HepG2 (cell line): ENCODE measurements around the gene TTLL8. TPM values are rescaled to one million over a fixed set of nuclear protein-coding genes. Genes with fewer than 3 reads are reported as not detected.

ENCODE experiments used
- ATAC-seq: fragments of 200-7000 bp; cut with Tn5 transposase; 3 replicates; pipeline ENCODE4 v1.9.1; 2020; ENCODE audit warnings: mild to moderate bottlenecking, moderate library complexity
- BruUV-seq: library from RNA; stranded (reverse); fragments of 400-500 nt; replicated peaks from 2 replicates; lab custom pipeline; 2021; lab: Mats Ljungman, UMichigan
- CTCF ChIA-PET: fragments of 300-600 bp; formaldehyde crosslinking; extraction: SDS; loops from one replicate; lab custom pipeline; 2021; ENCODE audit warnings: low total read pairs, inconsistent platforms, low intra/inter-chr PET ratio; lab: Yijun Ruan, JAX
- POLR2A ChIA-PET: fragments of 350-600 bp; sonication (Branson Sonifier 250); formaldehyde crosslinking; loops from one replicate; lab custom pipeline; 2020; ENCODE audit warnings: antibody characterized with exemption, inconsistent platforms; lab: Yijun Ruan, JAX
- DNase-seq: peaks from one replicate; pipeline ENCODE4 v3.0.0-alpha.2; 2015; ENCODE audit warnings: low spot score
- FAIRE-seq: peaks from 3 replicates; lab custom pipeline; 2011; peaks lifted over from hg19 to GRCh38; lab: Jason Lieb, UNC
- H2AFZ ChIP-seq: one replicate; pipeline ENCODE4 v1.6.1; 2011; ENCODE audit warnings: low read length, inconsistent platforms
- H3K27ac ChIP-seq: fragments of 300-600 bp; 3 replicates; pipeline ENCODE4 v1.8.0; 2011; ENCODE audit warnings: mixed run types, mild to moderate bottlenecking, mixed read lengths, low read length, inconsistent platforms; ENCODE audit not compliant: insufficient read depth; ENCODE audit errors: extremely low read length
- H3K27me3 ChIP-seq, 2 experiments: fragments of 200-600 bp in 1 of 2; 2 replicates in 1 of 2; 3 replicates in 1 of 2; pipeline versions ENCODE4 v1.6.0 to v1.8.0; 2011; ENCODE audit warnings: low read length in 2 of 2, mild to moderate bottlenecking in 2 of 2, moderate library complexity in 2 of 2, inconsistent platforms in 1 of 2; ENCODE audit not compliant: insufficient read depth in 2 of 2, control insufficient read depth in 1 of 2
- H3K36me3 ChIP-seq, 2 experiments: fragments of 200-600 bp in 1 of 2; replicated peaks in 1 of 2; 2 replicates in 1 of 2; 3 replicates in 1 of 2; pipeline versions ENCODE4 v1.5.1 to v1.8.0; 2011; ENCODE audit warnings: low read length in 2 of 2, inconsistent platforms in 1 of 2; ENCODE audit not compliant: insufficient read depth in 2 of 2, control insufficient read depth in 1 of 2
- H3K4me1 ChIP-seq: 2 replicates; pipeline ENCODE4 v1.5.1; 2012; ENCODE audit warnings: low read length, inconsistent platforms; ENCODE audit not compliant: insufficient read depth
- H3K4me2 ChIP-seq: 2 replicates; pipeline ENCODE4 v1.6.0; 2011; ENCODE audit warnings: low read depth, low read length, inconsistent platforms
- H3K4me3 ChIP-seq, 3 experiments: fragments of 200-600 bp in 1 of 3; sonication (generic), shearing (Covaris generic) in 1 of 3; replicated peaks in 1 of 3; 2 replicates each; pipeline ENCODE4 v1.5.1; 2011 to 2016; ENCODE audit warnings: low read length in 3 of 3, inconsistent platforms in 2 of 3, low read depth in 2 of 3, mild to moderate bottlenecking in 2 of 3, control low read depth in 1 of 3, mixed read lengths in 1 of 3; ENCODE audit not compliant: insufficient read depth in 1 of 3
- H3K79me2 ChIP-seq: one replicate; pipeline ENCODE4 v1.6.1; 2011; ENCODE audit warnings: low read length, inconsistent platforms; ENCODE audit not compliant: insufficient read depth
- H3K9ac ChIP-seq: 2 replicates; pipeline ENCODE4 v1.6.0; 2011; ENCODE audit warnings: mild to moderate bottlenecking, low read depth, low read length, inconsistent platforms; ENCODE audit not compliant: insufficient read depth
- H3K9me3 ChIP-seq: 2 replicates; pipeline ENCODE4 v1.5.1; 2012; ENCODE audit warnings: mild to moderate bottlenecking, low read length
- H4K20me1 ChIP-seq: 2 replicates; pipeline ENCODE4 v1.6.0; 2011; ENCODE audit warnings: inconsistent platforms, mild to moderate bottlenecking, low read length, moderate library complexity; ENCODE audit not compliant: insufficient read depth
- HNF4G ChIP-seq, 2 experiments: sonication (generic) in 1 of 2; formaldehyde crosslinking in 1 of 2; IDR thresholded peaks; 2 replicates each; pipeline versions ENCODE4 v1.4.0 to v1.6.1; 2011 to 2020; ENCODE audit warnings: borderline replicate concordance in 2 of 2, low read depth in 2 of 2, mild to moderate bottlenecking in 2 of 2, low read length in 1 of 2, missing genetic modification reagents in 1 of 2, moderate library complexity in 1 of 2
- JUNB ChIP-seq: sonication (generic); formaldehyde crosslinking; IDR thresholded peaks from 2 replicates; pipeline ENCODE4 v1.8.0; 2022; ENCODE audit warnings: missing genetic modification reagents, mild to moderate bottlenecking, borderline replicate concordance
- KAT8 ChIP-seq: IDR thresholded peaks from 2 replicates; pipeline ENCODE4 v1.6.1; 2016; ENCODE audit warnings: missing genetic modification reagents, missing compliant biosample characterization
- NR2F6 ChIP-seq, 2 experiments: IDR thresholded peaks; 2 replicates each; pipeline ENCODE4 v1.6.1; 2016; ENCODE audit warnings: antibody characterized with exemption in 1 of 2, mild to moderate bottlenecking in 1 of 2
- REXO4 ChIP-seq: sonication (generic); formaldehyde crosslinking; IDR thresholded peaks from 2 replicates; pipeline ENCODE4 v1.8.0; 2022; ENCODE audit warnings: missing genetic modification reagents, mild to moderate bottlenecking, borderline replicate concordance
- ZNF17 ChIP-seq: sonication (generic); formaldehyde crosslinking; IDR thresholded peaks from 2 replicates; pipeline ENCODE4 v1.5.0; 2020; ENCODE audit warnings: mild to moderate bottlenecking, missing genetic modification reagents
- WGBS: methylation state at CpG from one replicate; pipeline ENCODE4 v1.1.6; 2017; ENCODE audit warnings: low lambda C conversion rate; 5-methylcytosine and 5-hydroxymethylcytosine counted together
- in situ Hi-C: cut with HindIII; loops from 2 replicates; pipeline ENCODE4 v1.10.0; 2017; ENCODE audit warnings: low pct_unique_long_range_greater_than_20kb; ENCODE audit not compliant: extremely low pct_ligation_motif_present
- intact Hi-C: fragments of 100-400 bp; cut with micrococcal nuclease; formaldehyde crosslinking; loops from one replicate; pipeline ENCODE4 v1.10.0; 2022; ENCODE audit not compliant: unreplicated experiment
- polyA plus RNA-seq, 8 experiments: library from polyadenylated mRNA; depleted of rRNA in 3 of 8; stranded (reverse) in 7 of 8; unstranded in 1 of 8; fragments of >200 nt; fragmentation: Illumina TruSeq in 4 of 8; extraction: Trizol in 4 of 8; gene quantifications; 2 replicates each; pipeline versions ENCODE4 v1.2.1 to v1.2.3, GENCODE V29; 2011 to 2016; ENCODE audit warnings: low read depth in 4 of 8, missing spikeins in 1 of 8, mixed read lengths in 1 of 8; ENCODE audit not compliant: insufficient read depth in 1 of 8
- total RNA-seq, 5 experiments: library from RNA; depleted of rRNA; stranded (reverse); fragments of >200 nt; fragmentation: Illumina TruSeq; extraction: Trizol; gene quantifications; 2 replicates each; pipeline ENCODE4 v1.2.3, GENCODE V29; 2016; ENCODE audit warnings: low read depth in 1 of 5
- TF ChIP-seq, protein P1 (sequence below): sonication (generic); formaldehyde crosslinking; conservative IDR thresholded peaks from 2 replicates; pipeline ENCODE4 v1.5.0; 2020; ENCODE audit warnings: missing genetic modification reagents

Gene TTLL8
- total and polyA plus RNA-seq, 2 of the 13 experiments (the other 11 are each of a cell fraction or from before 2014, with no cell fraction given), result not detected

DNA sequence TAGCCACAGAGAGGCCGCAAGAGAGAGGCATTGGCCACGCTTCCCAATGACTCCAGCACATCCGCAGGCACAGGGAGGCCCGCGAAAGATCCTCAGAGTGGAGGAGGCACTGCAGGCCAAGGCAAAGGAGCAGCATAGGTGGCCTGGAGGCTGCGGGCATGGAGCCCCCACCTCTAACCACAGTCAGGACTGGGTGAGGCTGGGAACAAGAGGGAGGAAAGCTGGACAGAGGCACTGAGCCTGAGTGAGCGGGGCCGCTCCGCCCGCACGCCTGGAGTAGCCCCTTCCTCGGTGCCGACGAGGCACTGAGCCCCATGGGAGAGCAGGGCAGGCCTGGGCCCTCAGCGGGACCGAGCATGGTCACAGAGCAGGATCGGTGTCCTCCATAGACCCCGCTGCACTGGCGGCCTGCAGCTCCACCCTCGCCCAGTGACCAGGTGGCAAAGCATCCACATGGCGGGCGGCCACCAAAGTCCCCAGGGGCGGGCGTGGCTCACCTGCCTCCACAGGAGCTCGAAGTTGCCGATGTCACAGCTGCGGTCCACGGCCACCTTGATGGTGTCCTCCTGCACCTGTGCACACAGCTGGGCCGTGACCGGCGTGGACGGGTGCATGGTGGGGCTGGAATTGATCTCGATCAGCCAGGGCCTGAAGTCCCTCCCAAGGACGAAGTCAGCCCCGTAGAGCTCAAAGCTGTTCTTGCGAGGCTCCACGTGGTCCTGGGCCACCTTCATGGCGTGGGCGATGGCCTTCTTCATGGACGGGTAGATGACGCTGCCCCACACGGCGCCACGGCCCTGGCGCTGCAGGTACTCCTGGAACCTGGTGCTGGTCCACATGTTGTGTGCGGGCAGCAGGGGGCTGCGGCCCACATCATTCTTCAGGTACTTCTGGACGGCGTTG, 26.7 kb downstream of the TTLL8 start:
- ChIA-PET POLR2A (no interaction called here), CTCF (interaction anchor here (3.8 kb wide), 1 partner anchor 101 kb away, joined by 63 read pairs; no protein-coding TSS in a partner anchor)
- Histone ChIP-seq H3K4me3 (no peak overlapping the region), H3K27me3 (peaks cover 11 to 63% of the 10 kb centered on the region in 2 experiments), H3K4me1 (no peaks in the 10 kb centered on the region), H3K36me3 (no peaks in the 10 kb centered on the region), H4K20me1 (no peaks in the 10 kb centered on the region), H3K27ac (no peak overlapping the region), H3K79me2 (no peaks in the 10 kb centered on the region), H2AFZ (no peak overlapping the region), H3K9ac (no peak overlapping the region), H3K4me2 (no peak overlapping the region), H3K9me3 (no peaks in the 10 kb centered on the region)
- BruUV-seq, result no TSS peak
- no peak for FAIRE-seq
- ATAC-seq, result no peak
- intact Hi-C loops (loop anchor here (5.0 to 10.0 kb wide), 2 partner anchors 39 to 267 kb away; no protein-coding TSS in a partner anchor), in situ Hi-C loops (loop anchor here (5.0 kb wide), 2 partner anchors 99 to 264 kb away; no protein-coding TSS in a partner anchor)
- TF ChIP-seq NR2F6 (IDR thresholded peaks at IDR 0.05), result no peak
- no peak for TF ChIP-seq NR2F6 (CRISPR knock-in tag; IDR thresholded peaks at IDR 0.05)
- TF ChIP-seq KAT8, result no peak
- TF ChIP-seq, protein P1, sequence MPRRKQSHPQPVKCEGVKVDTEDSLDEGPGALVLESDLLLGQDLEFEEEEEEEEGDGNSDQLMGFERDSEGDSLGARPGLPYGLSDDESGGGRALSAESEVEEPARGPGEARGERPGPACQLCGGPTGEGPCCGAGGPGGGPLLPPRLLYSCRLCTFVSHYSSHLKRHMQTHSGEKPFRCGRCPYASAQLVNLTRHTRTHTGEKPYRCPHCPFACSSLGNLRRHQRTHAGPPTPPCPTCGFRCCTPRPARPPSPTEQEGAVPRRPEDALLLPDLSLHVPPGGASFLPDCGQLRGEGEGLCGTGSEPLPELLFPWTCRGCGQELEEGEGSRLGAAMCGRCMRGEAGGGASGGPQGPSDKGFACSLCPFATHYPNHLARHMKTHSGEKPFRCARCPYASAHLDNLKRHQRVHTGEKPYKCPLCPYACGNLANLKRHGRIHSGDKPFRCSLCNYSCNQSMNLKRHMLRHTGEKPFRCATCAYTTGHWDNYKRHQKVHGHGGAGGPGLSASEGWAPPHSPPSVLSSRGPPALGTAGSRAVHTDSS, result no peak
- no peak for TF ChIP-seq ZNF17 (CRISPR knock-in tag)
- TF ChIP-seq REXO4, result no peak
- no peak for TF ChIP-seq JUNB
- no peak for TF ChIP-seq HNF4G (IDR thresholded peaks at IDR 0.05; ENCODE audit: borderline replicate concordance, low read depth, low read length)
- TF ChIP-seq HNF4G (CRISPR knock-in tag; IDR thresholded peaks at IDR 0.05; ENCODE audit: borderline replicate concordance, low read depth), result no peak
- no peak for DNase-seq
- 42% methylated on average over 5 of the region's 49 CpGs for WGBS
